GM18858 (cell line): ENCODE results near the gene GBA3.

Experiments
- ATAC-seq: cut with Tn5 transposase; IDR thresholded peaks from one replicate; pipeline ENCODE4 v1.9.1; 2021; ENCODE audit not compliant: unreplicated experiment

The GBA3 gene

DNA sequence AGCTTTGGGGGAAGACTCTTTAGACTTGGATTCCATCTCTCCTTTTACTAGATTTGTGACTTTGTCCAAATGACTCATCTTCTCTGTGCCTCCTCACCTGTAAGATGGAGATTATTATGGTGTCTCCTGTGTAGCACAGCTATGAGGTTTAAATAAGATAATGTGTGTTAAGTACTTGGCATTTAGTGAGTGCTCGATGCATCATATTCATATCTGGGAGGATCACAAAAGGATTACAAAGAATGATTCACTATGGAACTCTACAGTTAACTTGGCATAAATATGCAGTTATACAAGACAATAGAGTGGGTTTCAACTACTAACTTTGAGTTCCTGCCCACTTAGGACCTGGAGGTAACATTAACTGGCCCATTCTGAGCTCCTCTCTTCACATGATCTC, 2.3 kb downstream of the GBA3 start:
- no peak for ATAC-seq

- no peak for ATAC-seq
Measured at GRCh38 chr4:22695917-22696316, 3.2 kb downstream of the GBA3 start.

DNA sequence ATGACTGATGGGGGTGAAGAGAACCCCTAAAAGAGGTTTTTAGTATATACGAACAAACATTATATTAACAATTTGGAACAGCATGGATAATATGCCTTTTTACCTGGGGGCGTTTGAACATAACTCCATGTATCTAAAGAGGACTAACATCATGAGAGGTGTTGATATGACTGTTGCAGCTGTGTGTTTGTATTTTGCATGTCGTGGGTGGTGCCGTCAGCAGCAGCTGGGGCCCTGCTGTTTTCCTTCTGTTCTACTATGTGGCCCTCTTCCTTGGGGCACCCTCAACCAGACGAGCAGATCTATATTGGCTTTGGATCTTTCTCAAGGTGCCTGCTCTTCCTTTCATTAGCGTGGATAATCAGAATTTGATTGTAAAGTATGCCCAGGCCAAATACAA, 11.2 kb downstream of the GBA3 start:
- ATAC-seq = no peak

GRCh38 chr4:22707390-22707789, 14.7 kb downstream of the GBA3 start:
- no peak for ATAC-seq

DNA sequence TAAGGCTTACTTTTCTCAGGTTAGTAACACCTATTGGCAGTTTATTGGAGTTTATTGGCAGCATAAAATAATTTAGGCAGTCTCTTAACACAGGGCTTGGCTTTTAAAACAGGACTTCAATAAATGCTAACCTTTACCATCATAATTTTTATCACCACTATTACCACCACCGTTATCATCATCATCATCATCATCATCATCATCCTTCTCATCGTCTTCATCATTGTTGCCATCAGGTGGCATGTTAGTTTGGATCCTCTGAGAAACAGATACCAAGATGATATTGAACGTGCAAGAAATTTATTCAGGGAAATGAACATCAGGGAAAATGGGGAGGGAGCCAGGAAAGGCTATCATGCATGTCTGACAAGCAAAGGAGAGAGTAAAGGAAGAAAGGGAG, 16.2 kb downstream of the GBA3 start:
- no peak for ATAC-seq

GRCh38 chr4:22712105-22712504, 19.4 kb downstream of the GBA3 start:
- no peak for ATAC-seq

DNA sequence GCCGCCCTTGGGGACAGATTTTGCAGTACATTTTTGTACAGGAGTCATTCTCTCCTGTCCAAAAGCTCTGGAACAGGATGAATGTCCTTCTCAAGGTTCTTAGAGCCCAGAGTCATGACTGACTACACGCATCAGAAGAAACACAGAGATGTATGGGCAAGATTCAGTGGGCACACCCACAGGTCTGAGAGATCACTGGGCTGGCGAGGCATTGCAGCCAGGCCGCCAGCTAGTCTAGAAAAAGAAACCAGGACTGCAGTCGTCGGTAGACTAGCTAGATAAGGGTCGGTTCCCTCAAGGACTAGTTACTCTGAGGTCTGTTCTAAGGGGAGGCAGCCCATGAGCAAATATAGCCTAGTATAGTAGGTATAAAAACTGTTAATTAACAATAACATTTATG, 19.8 kb downstream of the GBA3 start:
- ATAC-seq = no peak

DNA sequence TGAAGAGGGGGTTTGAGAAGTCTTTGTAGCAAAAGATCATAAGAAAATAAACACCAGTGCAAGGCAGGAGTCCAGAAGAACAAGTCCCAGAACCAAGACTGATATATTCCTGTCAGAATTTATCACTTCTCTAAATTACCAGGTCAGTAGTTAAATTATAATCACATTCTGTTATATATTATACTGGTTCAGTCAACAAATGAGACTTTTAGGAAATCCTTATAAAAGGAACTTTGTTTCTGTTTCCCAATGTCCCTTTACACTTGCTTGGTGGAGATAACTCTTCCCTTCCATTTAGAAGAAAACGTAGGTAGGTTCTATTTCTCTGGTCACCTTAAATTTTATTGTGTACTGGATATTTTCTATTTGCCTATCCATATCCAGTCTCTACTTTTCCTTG, 21.1 kb downstream of the GBA3 start:
- ATAC-seq = no peak

GRCh38 chr4:22719218-22719617, 26.5 kb downstream of the GBA3 start:
- ATAC-seq = no peak

DNA sequence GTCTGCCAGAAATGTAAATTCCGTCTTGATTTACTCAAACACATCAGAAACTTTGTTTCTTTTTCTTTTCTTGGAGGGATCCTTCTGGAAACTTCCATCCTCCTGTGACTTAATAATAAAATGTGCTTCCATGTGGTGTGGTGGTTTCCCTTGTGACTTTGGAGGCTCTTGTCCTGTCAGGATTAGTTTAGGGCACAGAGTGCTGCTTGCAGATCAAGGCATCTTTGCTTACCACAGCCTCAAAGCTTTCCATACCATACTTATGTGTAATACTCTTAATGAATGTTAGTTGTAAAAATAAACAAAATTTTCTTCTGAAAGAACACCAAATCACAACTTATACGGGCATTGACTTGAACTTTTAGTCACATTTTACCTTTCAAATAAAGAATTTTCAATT, 27.4 kb downstream of the GBA3 start:
- ATAC-seq = no peak

DNA sequence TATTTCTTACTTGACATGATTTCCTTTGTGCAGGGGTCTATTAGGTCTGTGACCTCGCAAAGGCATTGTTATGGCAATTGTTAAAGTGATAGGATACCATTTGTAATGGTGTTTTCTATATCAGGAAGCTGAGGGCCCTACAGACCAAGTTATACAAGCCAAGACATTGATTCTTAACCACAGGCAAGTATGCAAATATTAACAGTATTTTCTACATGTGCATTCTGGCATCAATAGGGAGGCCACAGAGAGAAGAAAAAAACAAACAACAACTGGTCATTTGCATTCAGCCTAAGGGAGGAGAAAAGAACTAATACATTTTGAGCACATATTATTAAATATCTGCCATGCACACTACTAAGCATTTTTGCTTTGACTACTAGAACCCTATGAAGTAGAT, 28.5 kb downstream of the GBA3 start:
- ATAC-seq = no peak

- no peak for ATAC-seq
Measured at GRCh38 chr4:22730021-22730420, 37.3 kb downstream of the GBA3 start.

DNA sequence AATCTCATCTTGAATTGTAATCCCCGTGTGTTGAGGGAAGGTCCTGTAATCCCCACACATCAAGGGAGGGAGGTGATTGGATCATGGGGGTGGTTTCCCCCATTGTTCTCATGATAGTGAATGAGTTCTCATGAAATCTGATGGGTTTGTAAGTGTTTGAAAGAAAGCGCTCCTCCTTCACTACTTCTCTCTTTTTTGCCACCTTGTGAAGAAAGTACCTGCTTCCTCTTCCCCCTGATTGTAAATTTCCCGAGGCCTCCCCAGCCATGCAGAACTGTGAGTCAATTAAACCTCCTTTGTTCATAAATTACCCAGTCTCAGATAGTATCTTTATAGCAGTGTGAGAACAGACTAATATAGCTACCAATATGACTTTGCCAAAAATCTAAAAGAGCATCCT, 41.1 kb downstream of the GBA3 start:
- no peak for ATAC-seq

DNA sequence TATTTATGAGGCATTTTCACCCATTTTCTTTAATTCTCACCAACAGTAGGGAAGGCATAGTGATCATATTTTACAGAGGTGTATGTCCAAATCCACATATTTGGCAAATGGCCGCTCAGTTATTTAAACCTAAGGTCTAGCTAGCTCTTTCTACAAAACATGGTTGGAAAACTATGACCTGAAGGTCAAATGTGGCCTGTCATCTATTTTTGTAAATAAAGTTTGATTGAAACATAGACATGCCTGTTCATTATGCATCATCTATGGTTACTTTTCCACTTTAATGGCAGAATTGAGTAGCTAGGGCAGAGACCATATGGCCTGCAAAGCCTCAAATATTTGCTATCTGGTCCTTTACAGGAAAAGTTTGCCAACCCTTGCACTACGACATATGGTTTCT, 44.2 kb downstream of the GBA3 start:
- no peak for ATAC-seq

DNA sequence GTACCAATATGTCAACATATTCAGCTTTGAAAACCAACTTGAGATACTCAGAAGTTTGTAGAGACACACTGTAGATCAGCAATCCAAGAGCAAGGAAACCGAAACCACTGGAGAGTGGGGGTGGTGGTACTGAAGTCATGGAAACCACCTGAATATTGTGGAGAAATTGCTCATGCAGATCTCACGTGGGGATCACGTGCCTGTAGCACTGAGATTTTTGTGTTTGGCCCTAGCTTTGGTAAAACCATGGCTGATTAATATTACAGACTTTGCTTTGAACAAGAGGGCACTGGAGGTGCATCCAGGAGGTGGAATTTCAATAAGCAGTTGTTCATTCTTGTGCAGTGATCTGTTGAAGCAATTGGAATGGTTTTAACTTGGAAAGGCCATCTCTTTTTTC, 47.2 kb downstream of the GBA3 start:
- ATAC-seq = no peak

GRCh38 chr4:22741744-22742143, 49.0 kb downstream of the GBA3 start:
- no peak for ATAC-seq

- ATAC-seq = no peak
Measured at GRCh38 chr4:22743290-22743689, 50.6 kb downstream of the GBA3 start.

DNA sequence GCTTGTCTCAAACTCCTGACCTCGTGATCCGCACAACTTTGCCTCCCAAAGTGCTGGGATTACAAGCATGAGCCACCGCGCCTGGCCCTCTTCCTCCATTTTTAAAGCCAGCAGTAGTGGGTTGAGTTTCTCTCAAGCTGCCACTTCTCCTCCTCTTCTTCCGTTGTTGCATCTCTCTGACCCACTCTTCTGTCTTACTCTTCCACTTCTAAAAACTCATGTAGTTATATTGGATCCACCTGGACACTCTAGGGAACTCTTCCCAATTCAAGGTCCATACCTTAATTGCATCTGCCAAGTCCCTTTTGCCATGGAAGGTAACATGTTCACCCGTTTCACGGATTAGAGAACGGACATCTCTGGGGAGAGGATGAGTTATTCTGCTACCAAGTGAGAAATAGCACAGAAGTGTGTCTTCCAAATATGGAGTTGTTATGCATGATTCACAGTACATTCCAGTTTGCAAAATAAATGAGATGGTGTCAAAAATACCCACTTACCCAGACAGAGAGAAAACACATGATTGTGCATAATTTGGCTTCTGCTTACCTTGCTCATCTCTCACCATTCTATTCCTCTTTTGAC, 51.8 kb downstream of the GBA3 start:
- ATAC-seq = no peak

DNA sequence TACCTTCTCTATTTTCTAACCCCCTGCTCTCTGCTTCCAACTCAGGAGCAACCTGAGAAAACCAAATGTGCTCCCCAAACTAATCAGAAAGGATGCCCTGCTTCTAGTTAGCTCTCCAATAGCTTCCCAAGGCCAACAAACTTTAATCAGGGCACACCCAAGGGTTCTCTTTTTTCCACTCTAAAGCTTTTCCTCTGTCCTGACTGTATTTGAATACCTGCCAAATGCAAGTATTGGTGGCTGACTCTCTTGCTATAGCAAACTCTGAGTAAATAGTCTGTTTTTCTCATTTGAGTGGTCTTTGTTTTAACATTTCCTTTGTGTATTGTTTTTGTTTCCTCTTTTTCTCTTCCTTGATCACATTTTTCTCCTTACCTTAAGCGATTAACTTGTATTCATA, 52.5 kb downstream of the GBA3 start:
- ATAC-seq = no peak

GRCh38 chr4:22754116-22754515, 61.4 kb downstream of the GBA3 start:
- ATAC-seq = no peak

- no peak for ATAC-seq
Measured at GRCh38 chr4:22762548-22762947, 69.8 kb downstream of the GBA3 start.

DNA sequence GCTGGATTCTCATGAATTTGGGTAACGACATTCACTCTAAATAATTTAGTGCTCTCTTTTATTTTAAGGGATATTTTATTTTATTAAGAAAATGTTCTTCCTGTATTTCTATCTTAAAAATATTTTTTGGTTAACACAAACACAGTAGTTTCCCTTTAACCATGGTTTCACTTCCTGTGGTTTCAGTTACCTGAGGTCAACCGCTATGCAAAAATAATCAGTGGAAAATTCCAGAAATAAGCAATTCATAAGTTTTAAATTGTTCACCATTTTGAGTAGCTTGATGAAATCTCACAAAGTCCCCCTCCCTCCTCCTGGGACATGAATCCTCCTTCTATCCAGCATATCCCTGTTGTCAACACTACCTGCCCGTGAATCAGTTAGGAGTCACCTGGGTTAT, 71.4 kb downstream of the GBA3 start:
- ATAC-seq = no peak

GRCh38 chr4:22766068-22766467, 73.3 kb downstream of the GBA3 start:
- ATAC-seq = no peak
